AG04449 (cell line): ENCODE measurements around the gene NOL4L.

Source experiments
- CTCF ChIA-PET: fragments of 350-600 bp; formaldehyde crosslinking; extraction: SDS; loops from one replicate; lab custom pipeline; 2021; ENCODE audit warnings: antibody characterized with exemption; lab: Yijun Ruan, JAX
- POLR2A ChIA-PET: fragments of 400-600, 350-600 bp; formaldehyde crosslinking; extraction: SDS; loops from one replicate; lab custom pipeline; 2020; ENCODE audit warnings: antibody characterized with exemption, inconsistent platforms; lab: Yijun Ruan, JAX
- DNase-seq: peaks from one replicate; pipeline ENCODE4 v3.0.0-alpha.2; 2010; ENCODE audit warnings: low read depth, low spot score
- H3K4me3 ChIP-seq: 2 replicates; pipeline ENCODE4 v1.5.1; 2011; ENCODE audit warnings: low read depth, mild to moderate bottlenecking, control low read depth, low read length
- TF ChIP-seq, protein P1 (sequence below): IDR thresholded peaks from one replicate; pipeline ENCODE4 v1.5.1; 2011; ENCODE audit warnings: mild to moderate bottlenecking, moderate library complexity, low read length, control low read depth, inconsistent platforms; ENCODE audit not compliant: insufficient read depth; ENCODE audit errors: missing control alignments

NOL4L gene

GRCh38 chr20:32559205-32559752 is 25.9 kb downstream of the NOL4L start:
- no peak overlapping the region for H3K4me3 ChIP-seq
- POLR2A ChIA-PET: no interaction called here
- no peak for DNase-seq
- CTCF ChIA-PET: no interaction called here
- TF ChIP-seq, protein P1, sequence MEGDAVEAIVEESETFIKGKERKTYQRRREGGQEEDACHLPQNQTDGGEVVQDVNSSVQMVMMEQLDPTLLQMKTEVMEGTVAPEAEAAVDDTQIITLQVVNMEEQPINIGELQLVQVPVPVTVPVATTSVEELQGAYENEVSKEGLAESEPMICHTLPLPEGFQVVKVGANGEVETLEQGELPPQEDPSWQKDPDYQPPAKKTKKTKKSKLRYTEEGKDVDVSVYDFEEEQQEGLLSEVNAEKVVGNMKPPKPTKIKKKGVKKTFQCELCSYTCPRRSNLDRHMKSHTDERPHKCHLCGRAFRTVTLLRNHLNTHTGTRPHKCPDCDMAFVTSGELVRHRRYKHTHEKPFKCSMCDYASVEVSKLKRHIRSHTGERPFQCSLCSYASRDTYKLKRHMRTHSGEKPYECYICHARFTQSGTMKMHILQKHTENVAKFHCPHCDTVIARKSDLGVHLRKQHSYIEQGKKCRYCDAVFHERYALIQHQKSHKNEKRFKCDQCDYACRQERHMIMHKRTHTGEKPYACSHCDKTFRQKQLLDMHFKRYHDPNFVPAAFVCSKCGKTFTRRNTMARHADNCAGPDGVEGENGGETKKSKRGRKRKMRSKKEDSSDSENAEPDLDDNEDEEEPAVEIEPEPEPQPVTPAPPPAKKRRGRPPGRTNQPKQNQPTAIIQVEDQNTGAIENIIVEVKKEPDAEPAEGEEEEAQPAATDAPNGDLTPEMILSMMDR: no peak

- CTCF ChIA-PET: no interaction called here
- H3K4me3 ChIP-seq: no peak overlapping the region
- TF ChIP-seq, protein P1: no peak
- POLR2A ChIA-PET: no interaction called here
- no peak for DNase-seq
Observed at GRCh38 chr20:32558526-32558925, 26.6 kb downstream of the NOL4L start.

DNA sequence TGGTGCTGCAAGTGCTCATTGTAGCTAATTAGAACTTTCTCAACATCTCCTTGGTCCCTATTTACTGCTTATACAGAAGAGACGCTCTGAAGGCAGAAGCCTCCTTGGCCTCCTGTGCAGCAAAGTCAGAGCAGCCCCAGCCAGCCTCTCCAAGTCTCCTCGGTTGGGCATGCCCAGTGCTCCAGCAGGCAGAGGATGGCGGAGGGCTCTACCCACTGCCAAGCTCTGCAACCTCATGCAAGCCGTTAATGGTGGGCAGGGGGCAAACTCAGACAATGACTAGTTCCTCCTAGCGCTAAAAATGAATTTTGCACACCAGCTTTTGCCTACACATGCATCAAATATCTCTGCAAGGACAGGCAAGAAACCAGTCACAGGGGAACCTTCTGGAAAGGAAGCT is 27.8 kb downstream of the NOL4L start:
- DNase-seq: no peak
- POLR2A ChIA-PET: no interaction called here
- TF ChIP-seq, protein P1: no peak
- no peak overlapping the region for H3K4me3 ChIP-seq
- CTCF ChIA-PET: interaction anchor here (1.3 kb wide), 1 partner anchor 33 kb away, joined by 4 read pairs; no protein-coding TSS in a partner anchor

DNA sequence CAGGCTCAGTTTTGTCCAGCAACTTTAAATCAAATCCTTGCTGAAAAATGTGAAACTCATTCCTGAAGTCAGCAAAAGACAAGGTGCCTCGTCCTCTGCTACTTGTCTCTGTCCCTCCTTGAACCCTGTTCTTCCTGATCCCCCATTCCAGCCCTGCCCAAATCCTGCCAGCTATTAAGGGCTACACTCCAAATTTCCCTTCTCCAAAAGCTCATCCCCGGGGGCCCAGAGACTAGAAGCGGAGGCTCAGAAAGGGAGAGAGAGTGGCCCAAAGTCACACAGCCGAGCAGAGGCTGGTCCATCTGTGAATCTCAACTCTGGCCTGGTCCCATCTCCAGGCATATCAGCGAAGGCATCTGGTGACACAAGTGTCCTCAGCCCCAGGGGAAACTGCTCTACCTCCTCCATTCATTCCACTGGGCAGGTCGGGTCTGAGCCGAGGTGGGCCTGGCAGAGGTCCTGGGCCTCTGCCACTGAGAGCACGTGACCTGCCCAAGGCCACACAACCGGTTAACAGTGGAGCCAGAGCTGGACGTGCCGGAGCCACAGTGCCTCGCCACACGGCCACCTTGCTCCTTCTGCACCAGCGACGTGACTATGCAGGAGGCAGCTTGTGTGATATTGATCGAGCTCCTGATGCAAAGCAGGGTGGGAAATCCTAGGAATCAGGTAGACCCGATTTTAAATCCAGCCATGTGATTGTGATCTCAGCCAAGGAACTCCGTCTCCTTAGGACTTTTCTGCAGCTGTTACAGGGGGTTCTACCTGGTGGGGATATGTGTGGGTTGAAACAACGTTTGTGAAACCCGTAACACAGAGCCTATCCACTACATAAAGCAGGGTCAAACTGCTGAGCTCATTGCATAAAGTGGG is 28.6 kb downstream of the NOL4L start:
- H3K4me3 ChIP-seq: no peak overlapping the region
- POLR2A ChIA-PET: no interaction called here
- TF ChIP-seq, protein P1: no peak
- CTCF ChIA-PET: interaction anchor here (1.3 kb wide), 1 partner anchor 33 kb away, joined by 4 read pairs; no protein-coding TSS in a partner anchor
- no peak for DNase-seq

DNA sequence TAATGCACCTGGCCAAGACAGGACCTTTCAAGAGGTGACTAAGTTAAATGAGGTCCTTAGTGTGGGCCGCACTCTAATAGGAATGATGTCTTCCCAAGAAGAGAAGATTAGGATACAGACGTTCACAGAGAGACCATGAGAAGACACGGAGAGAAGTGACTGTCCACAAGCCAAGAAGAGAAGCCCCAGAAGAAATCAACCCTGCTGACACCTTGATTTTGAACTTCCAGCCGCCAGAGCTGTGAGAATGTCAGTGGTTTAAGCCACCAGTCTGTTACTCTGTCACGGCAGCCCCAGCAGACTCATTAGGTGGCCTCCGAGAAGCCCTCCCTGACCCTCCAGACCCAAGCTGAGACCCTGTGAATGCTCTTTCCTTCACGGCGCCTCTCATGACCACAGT is 29.5 kb downstream of the NOL4L start:
- H3K4me3 ChIP-seq: no peak overlapping the region
- CTCF ChIA-PET: interaction anchor here (1.1 kb wide), 1 partner anchor 34 kb away, joined by 4 read pairs; no protein-coding TSS in a partner anchor
- TF ChIP-seq, protein P1: no peak
- POLR2A ChIA-PET: no interaction called here
- no peak for DNase-seq

GRCh38 chr20:32554965-32555289 is 30.2 kb downstream of the NOL4L start:
- POLR2A ChIA-PET: no interaction called here
- TF ChIP-seq, protein P1: no peak
- CTCF ChIA-PET: interaction anchor here (1.1 to 1.2 kb wide), 2 partner anchors 12 to 33 kb away, joined by 4 to 5 read pairs; no protein-coding TSS in a partner anchor
- H3K4me3 ChIP-seq: no peak overlapping the region
- no peak for DNase-seq
